ENCODE measurements around the gene SPAG9.

The SPAG9 gene

DNA sequence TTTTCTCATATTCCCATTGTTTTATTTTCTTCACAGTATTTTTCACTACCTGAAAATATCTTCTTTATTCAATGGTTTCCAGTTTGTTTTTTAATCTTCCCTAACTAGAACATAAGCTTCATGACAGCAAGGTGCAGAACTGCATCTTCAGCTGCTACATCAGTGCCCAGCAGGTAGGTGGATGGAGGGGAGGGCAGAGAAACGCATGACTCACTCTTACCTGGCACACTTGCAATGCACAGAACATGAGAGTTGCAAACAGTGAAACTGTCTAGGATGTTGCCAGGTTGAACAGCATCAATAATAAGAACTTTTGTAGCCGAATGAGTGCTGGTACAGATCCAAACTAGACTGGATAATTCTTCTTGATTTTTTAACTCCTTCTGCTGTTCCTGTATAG, 127.1 kb downstream of the SPAG9 start:
- no peak for DNase-seq (ENCODE audit: low read depth in 2 of 2, low spot score in 1 of 2)

DNA sequence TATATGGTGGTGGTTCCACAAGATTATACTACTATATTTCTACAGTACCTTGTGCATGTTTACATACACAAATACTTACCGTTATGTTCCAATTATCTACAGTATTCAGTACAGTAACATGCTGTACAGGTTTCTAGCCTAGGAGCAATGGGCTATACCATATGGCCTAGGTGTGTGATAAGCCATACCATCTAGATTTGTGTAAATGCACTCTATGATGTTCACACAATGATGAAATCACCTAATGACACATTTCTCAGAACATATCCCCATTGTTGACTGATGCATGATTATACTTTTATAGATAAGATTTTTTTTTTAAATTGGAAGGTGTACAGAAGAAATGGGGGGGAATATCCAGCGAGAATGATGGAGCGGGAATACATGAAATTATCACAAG, 131.5 kb downstream of the SPAG9 start:
- no peak for DNase-seq (ENCODE audit: low read depth in 2 of 2, low spot score in 1 of 2)

DNA sequence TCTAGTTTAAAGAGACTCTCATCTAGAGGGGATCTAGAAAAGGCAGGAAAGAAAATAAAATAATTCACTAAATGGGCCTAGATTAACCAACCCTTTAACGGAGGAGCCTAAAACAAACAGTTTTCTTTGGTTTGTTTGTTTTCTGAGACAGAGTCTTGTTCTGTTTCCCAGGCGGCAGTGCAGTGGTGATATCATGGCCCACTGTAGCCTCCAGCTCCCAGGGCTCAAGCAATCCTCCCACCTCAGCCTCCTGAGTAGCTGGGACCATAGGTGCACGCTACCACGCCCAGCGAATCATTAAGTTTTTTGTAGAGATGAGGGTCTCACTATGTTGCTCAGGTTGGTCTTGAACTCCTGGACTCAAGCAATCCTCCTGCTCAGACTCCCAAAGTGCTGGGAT, 132.2 kb downstream of the SPAG9 start:
- no peak for DNase-seq (ENCODE audit: low read depth in 2 of 2, low spot score in 1 of 2)

DNA sequence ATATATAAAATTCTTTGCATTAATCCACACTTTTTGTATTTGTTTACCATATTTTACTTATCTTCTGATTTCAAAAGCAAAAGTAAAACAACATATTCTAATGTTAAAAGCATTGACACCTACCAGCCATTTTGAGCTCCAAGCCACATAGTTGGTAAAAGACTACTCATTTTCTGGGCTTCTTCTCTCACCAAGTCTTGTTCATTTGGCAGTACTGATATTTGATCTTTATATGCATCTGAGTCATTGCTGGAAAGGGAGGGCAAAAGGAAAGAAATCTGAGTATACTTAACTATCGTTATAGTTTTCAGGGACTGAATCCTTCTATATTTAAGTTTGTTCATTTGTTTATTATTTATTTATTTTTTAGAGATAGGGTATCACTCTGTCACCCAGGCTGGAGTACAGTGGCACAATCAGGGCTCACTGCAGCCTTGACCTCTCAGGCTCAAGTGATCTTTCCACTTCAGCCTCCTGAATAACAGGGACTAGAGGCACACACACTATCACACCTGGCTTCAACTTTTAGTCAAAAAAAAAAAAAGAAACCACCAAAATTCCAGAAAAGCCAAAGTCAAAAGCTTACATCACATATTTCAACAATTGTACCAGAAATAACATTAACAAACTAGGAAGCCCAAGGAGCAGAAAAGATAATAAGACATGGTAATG, 133.5 kb downstream of the SPAG9 start:
- no peak for DNase-seq (ENCODE audit: low read depth in 2 of 2, low spot score in 1 of 2)

DNA sequence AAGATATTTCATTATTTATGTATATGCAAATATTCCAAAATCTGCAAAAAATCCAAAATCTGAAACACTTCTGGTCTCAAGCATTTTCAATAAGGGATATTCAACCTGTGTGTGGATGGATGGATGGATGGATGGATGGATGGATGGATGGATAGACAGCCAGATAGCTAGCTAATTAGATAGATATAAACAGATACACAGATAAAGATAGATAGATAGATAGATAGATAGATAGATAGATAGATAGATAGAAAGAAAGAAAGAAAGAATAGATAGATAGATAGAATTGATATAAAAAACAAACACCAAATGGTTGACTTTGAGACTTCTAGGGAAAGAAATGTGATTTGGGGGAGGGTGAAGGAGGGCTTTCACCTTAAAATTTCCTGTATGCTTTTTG, 139.4 kb downstream of the SPAG9 start:
- DNase-seq (ENCODE audit: low read depth in 2 of 2, low spot score in 1 of 2) = no peak

DNA sequence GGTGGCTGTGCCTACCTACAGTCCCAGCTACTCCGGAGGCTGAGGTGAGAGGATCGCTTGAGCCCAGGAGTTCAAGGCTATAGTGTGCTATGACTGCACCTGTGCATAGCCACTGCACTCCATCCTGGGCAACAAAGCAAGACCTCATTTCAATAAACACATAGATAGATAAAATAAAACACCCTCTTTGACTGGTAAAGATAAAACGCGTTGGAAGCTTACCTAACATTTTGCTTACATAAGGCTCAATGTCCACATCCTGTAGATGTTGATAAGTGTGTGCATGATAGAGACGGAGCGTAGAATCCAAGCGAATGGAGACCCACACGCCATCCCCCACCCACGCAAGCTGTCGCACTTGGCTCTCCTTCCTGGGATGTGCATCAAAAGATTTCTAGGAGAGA, 141.1 kb downstream of the SPAG9 start:
- no peak for DNase-seq (ENCODE audit: low read depth in 2 of 2, low spot score in 1 of 2)

DNA sequence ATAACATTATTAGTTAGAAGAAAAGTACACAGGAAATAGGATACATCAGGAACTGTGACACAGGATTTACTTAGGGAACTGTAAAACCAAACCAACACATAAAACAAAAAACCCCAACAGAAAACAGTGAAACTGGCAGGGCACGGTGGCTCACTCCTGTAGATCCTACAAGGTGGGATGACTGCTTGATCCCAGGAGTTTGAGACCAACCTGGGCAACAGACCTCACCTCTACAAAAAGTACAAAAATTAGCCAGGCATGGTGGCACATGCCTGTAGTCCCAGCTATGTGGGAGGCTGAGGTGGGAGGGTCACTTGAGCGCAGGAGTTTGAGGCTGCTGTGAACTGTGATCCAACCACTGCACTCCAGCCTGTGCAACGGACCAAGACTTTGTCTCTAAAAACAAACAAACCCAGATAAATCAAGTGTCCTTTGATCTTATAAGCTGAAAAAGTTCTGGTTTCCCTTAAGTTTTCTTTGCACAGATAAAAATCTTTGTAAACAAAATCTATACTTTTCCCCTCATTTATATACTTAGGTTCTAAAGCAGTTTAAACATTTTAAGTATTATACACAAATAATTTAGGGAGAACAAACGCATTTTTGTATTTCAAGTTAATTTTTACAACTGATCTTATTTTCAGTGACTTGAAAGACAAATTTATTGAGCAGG, 143.0 kb downstream of the SPAG9 start:
- DNase-seq (ENCODE audit: low read depth in 2 of 2, low spot score in 1 of 2) = no peak

DNA sequence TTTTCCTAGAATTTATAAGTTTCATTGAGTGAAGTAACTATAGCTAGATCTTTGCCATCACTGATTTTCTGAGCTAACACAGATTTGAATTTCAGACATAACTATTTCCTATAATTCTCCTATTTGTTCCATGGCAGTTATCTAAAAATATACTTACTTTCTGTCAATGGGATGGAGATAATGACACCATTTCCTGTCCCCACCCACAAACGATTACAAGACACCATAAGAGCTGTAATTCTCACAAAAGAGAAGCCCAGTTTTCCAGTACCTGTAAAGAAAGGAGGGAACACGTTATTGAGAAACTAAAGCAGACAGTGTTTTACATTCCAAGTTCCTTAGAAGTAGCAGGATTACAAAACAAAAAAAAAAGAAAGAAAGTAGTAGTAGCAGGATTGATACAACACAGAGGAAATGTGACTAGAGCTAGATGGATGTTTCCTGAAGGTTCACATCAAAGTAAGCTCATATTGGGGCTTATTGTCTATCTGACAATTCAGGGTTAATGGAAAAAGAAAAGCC, 143.7 kb downstream of the SPAG9 start:
- no peak for DNase-seq (ENCODE audit: low read depth in 2 of 2, low spot score in 1 of 2)

DNA sequence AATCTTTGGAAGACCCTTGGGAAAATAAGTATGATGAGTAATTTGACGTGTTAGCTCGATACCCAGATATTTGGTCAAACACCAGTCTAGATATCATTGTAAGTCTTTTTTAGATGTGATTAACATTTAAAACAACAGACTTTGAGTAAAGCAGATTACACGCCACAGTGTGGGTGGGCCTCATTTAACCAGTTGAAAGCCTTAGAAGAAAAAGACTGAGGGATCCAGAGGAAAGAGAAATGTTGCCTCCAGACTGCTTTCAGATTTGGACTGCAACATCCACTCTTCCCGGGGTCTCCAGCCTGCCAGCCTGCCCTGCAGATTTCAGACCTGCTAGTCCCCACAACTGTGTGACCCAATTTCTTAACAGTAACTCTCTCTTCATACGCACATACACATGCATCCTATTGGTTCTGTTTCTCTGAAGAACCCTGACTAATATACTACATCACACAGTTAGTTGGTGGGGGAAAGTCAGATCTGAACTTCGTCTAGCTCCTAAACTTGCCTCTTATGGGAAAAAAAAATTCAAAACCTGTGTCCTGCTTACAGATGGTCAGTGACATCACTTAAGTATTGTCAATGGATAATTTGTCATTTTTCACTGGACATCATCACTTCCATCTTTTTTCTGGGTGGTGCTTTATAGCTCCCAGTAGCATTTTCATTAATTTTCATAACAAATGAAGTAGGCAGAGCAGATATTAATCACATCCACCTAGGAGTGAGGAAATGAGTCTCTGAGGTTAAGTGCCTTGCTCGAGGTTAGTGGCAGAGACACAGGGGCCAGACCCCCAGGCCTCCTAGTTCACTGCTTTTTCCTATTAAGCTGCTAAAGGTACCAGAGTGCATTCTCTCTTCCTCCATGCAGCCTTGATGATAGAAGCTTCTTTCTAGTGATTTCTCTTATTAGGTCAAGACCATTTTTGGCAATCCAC, 146.8 kb downstream of the SPAG9 start:
- DNase-seq (ENCODE audit: low read depth in 2 of 2, low spot score in 1 of 2) = no peak

DNA sequence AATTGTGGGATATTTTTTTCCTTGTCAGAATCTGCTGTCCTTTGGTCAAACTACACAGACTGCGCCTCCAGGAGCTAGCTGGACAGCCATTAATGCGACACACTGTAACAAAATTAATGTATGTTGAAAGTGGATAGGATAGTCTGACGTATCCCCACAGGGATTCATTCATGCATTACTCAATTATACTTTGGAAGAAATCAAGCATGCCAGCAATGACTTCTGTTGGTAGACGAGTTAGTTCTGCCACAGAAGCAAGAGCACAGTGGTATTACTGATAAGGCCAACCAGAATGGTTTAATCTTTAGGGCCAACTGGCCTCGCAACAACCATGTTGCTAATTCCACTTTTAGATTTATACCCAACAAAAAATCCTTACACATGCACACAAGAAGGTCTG, 148.1 kb downstream of the SPAG9 start:
- DNase-seq (ENCODE audit: low read depth in 2 of 2, low spot score in 1 of 2) = no peak

DNA sequence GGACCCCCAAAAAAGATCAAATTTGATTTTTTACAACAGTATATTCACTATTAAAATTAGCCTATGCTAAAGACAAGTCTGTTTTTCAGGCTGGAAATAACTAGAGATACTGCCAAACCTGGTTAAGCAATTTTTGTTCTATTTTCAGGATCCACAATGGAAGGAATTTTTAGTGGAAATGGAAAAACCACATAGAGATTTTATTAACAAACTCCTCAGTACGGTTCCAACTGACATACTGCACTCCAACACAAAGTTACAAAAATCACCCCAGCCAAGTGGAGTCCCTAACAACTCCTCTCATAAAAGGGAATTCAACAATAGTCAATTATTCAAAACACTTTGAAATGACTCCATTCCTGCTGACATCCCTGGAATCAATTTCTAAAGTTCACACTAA, 152.9 kb downstream of the SPAG9 start:
- no peak for DNase-seq (ENCODE audit: low read depth in 2 of 2, low spot score in 1 of 2)

DNA sequence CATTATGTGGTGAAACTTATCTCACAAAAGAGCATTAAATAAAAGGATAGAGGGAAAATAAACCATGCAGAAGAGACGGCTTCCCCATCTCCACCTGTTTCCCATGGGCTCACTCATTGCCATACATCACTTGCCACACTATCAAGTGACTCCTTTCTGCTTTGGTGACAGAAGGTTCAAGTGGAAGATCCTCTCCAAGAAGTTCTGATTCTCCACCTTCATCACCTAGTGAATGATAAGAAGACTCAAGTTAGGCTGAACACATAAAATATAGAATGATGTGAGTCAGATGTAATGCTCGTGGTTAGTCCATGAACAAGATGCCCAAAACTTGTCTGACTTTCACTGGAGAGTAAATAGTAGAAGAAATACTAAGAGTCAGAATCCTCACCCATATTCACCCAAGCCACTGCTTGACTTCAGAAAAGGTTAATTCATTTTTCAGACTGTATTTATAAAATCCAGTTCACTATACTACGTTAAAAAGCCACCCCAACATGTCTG, 154.5 kb downstream of the SPAG9 start:
- no peak for DNase-seq (ENCODE audit: low read depth in 2 of 2, low spot score in 1 of 2)

DNA sequence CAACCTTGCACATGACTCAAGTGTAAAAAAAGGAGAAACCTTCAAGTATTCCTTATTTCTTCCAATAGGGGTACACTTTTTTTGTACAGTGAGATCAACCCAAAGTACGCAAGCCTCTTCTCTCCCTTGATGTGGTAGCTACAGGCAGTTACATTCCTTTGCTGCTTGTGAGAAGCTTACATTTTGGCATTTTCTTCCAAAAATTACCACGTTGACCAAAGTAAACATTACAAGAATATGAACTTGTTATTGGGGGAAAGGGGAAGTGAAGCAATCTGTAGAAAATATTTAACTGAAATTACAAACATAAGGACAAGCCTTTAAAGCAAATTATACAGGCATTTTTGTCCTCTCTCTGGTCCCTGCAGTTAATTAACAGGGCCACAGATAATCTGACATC, 157.5 kb downstream of the SPAG9 start:
- DNase-seq (ENCODE audit: low read depth in 2 of 2, low spot score in 1 of 2) = no peak

DNA sequence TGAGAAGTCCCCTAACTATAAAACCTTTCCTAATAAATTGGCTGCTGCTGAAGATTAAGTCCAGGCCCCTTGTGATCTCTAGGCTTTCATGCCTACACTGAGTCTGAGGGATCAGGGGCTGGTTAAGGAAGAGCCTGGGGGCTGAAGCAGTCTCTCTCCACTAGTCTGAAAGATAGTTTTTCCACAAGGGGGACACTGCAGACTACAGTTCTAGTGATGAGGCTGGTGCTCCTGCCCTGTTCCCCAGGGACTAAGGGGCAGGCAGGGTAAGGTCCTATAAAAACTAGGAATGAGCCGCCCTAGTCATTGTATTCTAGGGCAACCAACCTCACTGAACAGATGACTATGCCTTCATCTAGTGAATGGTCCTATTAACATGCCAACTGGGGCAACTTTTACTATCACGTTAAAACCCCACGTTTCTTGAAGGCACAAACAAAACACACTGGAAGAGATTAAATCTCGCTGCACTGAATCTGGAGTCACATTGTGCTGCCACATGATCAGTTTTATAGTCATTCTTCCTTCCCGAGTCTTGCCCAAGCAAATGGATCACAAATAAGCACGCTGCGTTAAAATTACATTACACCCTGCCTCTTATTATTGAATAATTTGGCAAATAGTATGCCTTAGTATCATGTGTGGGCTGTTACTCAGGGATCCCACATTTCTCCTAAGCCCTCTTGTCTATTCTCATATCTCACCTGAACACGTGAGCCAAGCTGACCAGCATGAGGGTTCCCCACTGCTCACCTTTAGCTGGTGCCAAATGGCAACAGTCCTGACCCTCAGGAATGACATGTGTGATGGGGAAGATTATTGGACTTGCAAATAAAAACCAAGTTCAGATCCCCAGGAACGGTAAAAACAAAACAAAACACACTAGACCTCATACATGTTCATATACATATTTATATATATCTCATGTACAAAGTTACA, 159.1 kb downstream of the SPAG9 start:
- no peak for DNase-seq (ENCODE audit: low read depth in 2 of 2, low spot score in 1 of 2)

DNA sequence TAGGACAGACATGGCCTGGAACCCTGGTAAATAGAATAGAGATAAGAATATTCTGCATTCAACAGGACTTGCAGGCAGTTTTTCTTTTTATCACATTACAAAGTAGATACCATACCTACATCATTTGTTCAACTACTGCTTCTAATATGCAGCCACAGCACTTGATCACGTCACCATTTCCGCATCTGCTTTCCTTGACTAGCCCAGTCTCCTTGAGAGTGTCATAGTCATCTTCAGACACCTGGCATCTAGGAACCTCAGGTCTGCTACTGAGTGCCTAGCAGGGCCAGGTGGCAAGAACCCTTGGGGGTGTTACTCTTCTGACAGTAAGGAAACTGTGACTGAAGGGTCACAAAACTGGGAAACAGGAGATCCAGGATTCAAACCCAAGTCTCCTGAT, 161.3 kb downstream of the SPAG9 start:
- DNase-seq (ENCODE audit: low read depth in 2 of 2, low spot score in 1 of 2) = no peak

DNA sequence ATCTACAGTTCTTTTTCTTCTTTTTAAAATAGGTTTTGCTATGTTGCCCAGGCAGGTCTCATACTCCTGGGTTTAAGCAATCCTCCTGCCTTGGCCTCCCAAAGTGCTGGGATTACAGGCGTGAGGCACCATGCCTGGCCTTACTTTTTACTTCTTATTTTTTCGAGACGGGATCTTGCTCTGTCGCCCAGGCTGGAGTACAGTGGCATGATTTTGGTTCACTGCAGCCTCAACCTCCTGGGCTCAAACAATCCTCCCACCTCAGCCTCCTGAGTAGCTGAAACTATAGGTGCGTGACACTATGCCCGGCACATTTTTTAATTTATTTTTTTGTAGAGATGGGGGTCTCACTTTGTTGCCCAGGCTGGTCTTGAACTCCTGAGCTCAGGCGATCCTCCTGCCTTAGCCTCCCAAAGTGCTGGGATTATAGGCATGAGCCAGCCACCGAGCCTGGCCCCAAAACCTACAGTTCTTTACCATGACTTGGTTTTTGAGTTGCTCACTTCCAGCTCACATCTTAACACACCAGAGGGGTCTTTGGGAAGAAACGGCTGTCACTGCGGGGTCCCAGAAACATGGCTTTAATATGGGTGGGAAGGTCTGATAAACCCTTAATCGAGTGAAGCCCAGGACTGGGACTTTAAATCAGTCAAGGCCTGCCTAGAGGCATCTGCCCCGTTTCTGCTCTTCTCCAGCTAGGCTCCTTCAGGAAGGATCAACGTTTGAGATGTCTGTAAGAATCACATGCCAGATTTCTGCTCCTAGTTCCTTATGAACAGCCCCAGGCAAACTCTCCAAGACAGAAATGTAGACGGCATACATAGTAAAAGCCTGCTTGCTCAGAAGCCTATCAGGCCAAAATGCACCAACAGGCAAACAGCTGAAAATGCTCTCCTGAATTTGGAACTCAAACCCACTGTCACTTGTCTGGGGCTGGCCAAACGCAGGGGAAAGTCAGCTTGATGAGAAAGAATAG, 162.8 kb downstream of the SPAG9 start:
- DNase-seq (ENCODE audit: low read depth in 2 of 2, low spot score in 1 of 2) = no peak

DNA sequence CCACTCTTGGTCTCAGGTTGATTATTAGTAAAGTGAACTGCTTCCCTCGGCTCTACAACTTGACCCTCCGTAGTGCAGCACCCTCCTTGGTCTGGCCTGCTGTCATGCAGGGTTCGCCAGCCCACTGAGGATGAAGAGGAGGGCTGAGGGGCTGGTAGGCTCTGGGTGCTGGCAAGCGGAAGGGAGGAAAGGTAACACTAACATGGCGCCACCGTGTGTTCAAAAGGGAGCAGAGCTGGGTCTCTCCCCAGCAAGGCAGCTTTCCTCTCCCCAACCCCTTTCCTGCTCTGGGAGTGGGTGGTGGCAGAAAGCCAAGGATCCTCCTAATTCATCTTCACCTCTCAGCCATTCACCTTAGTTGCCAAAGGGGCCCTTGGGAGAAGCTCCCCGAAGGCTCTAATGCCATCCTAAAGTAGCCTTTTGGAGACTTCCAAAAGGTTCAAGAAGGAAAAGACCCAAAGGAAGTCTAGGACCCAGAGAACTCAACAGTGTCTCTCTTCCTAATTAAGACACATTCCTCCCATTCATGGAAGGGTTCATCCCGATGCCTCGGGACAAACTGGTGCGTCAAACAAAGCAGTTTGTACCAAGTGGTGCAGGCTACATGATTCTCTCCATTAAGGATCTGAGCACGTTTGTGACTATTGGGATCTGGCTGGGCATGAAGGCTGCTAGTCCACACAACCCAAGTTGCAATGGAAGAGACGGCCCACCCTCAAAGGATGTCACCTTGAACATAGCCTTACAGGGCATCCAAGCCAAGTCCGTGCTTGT, 163.7 kb downstream of the SPAG9 start:
- peak; percentile 17 to 27 for DNase-seq (ENCODE audit: low read depth in 2 of 2, low spot score in 1 of 2)

DNA sequence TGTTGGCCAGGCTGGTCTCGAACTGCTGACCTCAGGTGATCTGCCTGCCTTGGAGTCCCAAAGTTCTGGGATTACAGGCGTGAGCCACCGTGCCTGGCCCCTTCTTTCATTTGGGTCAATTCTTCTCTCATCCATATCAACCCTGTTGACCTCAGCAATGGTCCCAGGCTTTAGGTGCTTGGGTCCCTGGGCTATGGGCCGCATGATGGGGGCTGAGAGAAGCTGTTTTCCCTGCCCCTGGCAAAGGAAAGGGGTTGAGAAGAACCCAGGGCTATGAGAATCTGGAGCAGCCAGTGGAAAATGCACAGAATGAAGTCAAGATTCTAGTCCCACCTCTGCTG, 164.3 kb downstream of the SPAG9 start:
- DNase-seq (ENCODE audit: low read depth in 2 of 2, low spot score in 1 of 2) = no peak

DNA sequence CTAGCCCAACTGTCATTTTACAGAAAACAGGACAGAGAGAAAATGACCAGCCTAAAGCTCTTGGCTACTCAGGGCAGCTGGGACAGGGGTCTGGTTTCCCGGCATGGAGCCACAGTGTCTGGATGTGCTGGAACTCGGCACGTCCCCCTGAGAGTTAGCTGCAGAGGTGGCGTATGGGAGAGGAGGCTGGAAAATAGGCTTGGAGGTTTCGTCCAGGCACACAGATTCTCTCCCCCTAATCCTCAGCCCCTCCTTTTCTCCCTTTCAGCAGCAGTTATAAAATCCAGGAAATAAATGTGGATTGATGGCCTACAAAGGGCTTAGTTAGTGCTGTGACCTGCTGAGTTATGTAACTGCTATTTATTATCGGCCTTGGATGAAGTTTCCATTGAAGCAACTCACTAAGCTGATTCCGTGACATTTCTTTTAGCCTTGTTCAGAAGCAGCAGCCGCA, 165.0 kb downstream of the SPAG9 start:
- no peak for DNase-seq (ENCODE audit: low read depth in 2 of 2, low spot score in 1 of 2)
